Fibroblast of lung (primary cell): ENCODE results near the gene ZBTB7C.

ENCODE experiments used
- EZH2 ChIP-seq: IDR thresholded peaks from 2 replicates; pipeline ENCODE4 v1.5.1; 2012; ENCODE audit warnings: low read length, control low read depth, mild to moderate bottlenecking; ENCODE audit errors: missing control alignments
- TF ChIP-seq, protein P1 (sequence below), 2 donors: IDR thresholded peaks in 1 of 2; conservative IDR thresholded peaks in 1 of 2; 1 replicate in 1 of 2; 2 replicates in 1 of 2; pipeline ENCODE4 v1.5.1; 2011 to 2012; ENCODE audit warnings: low read length in 2 of 2, control low read depth in 1 of 2, inconsistent platforms in 1 of 2, low read depth in 1 of 2, mild to moderate bottlenecking in 1 of 2

DNA sequence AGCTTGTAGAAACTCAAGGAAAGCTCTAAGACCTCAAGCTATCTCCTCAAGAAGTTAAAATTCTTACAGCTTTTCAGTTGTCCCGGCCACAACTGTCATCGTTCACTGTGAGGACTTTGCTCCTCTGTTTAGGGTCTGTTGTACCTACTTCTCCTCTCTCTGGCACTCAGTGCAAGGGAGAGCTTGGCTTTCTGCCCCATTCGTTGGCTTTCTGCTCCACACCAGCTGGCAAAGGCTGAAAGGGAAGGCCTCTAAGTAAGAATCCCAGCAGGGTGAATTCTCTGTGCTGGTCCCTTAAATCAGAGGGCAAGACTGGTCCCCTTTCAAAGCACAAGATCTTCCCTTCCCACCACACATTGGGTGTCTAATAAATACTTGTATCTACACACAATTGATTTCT lies 17.3 kb downstream of the ZBTB7C start:
- TF ChIP-seq, protein P1, sequence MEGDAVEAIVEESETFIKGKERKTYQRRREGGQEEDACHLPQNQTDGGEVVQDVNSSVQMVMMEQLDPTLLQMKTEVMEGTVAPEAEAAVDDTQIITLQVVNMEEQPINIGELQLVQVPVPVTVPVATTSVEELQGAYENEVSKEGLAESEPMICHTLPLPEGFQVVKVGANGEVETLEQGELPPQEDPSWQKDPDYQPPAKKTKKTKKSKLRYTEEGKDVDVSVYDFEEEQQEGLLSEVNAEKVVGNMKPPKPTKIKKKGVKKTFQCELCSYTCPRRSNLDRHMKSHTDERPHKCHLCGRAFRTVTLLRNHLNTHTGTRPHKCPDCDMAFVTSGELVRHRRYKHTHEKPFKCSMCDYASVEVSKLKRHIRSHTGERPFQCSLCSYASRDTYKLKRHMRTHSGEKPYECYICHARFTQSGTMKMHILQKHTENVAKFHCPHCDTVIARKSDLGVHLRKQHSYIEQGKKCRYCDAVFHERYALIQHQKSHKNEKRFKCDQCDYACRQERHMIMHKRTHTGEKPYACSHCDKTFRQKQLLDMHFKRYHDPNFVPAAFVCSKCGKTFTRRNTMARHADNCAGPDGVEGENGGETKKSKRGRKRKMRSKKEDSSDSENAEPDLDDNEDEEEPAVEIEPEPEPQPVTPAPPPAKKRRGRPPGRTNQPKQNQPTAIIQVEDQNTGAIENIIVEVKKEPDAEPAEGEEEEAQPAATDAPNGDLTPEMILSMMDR (conservative IDR thresholded peaks at IDR 0.05 in 1 of 2, IDR thresholded peaks at IDR 0.05 in 1 of 2; ENCODE audit: low read depth in 1 of 2, low read length in 2 of 2) = no peak
- TF ChIP-seq EZH2 = no peak
